GM18498 (cell line): ENCODE data around the gene LRP8.
A peak's percentile ranks its signal among the peaks of the same experiment; 100 is the strongest.

Experiments
- ATAC-seq: cut with Tn5 transposase; IDR thresholded peaks from one replicate; pipeline ENCODE4 v1.9.1; 2021; ENCODE audit warnings: mild to moderate bottlenecking, moderate library complexity; ENCODE audit not compliant: unreplicated experiment

The LRP8 gene

GRCh38 chr1:53361541-53361961, 33.7 kb upstream of the LRP8 start:
- no peak for ATAC-seq

DNA sequence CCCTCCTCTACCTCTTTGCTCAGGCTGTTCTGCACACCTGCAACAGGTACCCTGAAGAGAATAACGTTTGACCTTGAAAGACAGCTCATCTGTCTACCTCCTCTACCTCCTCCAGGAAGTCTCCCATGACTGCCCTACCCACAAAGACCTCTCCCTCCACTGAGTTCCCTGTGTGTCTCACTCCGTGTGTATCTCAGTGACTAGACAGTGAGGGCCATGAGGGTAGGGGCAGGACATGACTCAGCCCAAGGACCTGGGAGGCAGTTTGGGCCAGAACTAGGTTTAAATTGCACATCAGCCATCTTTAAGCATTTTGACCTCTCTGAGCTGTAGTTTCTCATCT, 32.0 kb upstream of the LRP8 start:
- no peak for ATAC-seq

- no peak for ATAC-seq
Measured at GRCh38 chr1:53359225-53359933, 31.5 kb upstream of the LRP8 start.

GRCh38 chr1:53356637-53357036, 28.8 kb upstream of the LRP8 start:
- ATAC-seq, result no peak

- no peak for ATAC-seq
Measured at GRCh38 chr1:53354119-53354518, 26.2 kb upstream of the LRP8 start.

- no peak for ATAC-seq
Measured at GRCh38 chr1:53352561-53352960, 24.7 kb upstream of the LRP8 start.

DNA sequence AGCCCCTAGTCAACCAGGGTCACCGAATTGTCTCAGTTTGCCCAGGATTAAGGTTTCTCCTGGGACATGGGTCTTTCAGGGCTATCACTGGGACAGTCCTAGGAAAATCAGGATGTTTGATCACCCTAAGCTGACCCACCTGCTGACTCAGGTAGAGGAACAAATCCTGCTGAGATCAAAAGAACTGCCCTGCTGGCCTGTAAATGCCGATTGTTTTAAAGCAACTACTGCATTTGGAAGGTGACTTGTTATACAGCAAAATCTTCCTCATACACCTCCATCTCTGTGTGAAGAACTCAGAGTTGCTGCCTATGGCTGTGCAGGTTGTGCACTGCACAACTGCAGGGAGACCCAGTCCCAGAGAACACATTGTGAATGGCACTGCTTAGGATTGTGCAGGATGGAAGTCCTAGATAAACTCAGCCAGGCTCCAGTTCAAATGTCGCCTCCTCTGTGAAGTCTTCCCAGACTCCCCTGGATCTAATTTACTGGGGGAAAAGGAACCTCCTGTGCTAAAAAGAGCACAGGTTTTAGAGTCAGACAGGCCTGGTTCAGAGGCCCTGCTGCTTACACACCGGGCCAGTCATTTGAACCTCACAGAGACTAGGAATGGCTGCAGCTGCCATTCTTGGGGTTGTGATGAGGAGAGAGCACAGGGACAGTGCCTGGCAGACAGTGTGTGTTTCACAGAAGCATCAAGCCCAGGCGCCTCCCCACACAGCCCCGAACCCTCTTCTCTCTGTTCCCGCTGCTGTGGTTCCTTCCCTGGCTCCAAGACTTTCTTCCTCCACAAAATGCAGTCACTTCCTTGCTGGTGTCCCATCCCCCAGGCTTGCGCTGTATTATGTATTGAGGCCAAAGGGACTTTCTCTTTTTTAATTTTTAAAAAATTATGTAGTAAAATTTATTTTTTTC, 23.2 kb upstream of the LRP8 start:
- ATAC-seq, result no peak

DNA sequence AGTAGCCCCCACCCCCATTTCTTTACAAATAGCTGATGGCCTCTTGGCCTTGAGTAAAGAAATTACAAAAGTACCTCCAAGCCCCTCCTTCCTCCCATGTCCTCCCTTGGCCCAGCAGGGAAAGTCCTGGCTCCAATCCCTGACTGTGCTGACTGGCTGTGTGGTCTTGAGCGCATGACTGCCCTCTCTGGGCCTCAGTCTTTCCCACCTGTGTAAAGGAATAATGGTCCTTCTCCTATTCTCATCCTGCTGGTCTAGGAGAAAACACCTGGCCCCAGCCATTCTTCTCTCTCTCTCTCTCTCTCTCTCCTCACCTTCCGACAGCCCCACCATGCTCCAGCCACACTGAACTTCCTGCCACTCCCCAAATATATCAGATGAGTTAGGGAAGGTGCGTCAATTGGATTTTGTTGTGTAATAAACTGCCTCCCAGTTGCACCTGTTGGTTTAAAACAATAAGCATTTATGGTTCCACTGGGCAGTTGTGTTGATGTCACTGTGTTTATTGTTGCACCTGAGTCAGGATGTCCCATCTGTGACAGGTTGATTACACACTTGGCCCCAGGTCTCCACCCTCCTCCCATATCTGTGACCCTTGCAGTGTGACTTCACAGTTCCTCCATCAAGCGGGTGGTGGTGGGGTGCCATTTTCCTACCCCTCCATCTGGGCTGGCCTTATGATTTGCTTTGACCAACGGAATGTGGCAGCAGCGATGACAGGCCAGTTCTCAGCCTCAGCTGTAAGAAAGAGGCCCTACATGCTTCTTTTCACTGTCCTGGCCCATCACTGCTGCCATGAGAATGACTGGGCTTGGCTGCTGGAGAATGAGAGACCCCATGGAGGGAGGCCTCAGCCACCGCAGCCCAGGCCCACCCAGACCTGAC, 22.3 kb upstream of the LRP8 start:
- ATAC-seq, result no peak

GRCh38 chr1:53349369-53349835, 21.5 kb upstream of the LRP8 start:
- no peak for ATAC-seq

GRCh38 chr1:53348486-53349368, 20.9 kb upstream of the LRP8 start:
- ATAC-seq, result no peak

GRCh38 chr1:53346814-53347176, 18.9 kb upstream of the LRP8 start:
- ATAC-seq, result no peak

- ATAC-seq, result no peak
Measured at GRCh38 chr1:53345996-53346813, 18.3 kb upstream of the LRP8 start.

- peak; percentile 79 for ATAC-seq
Measured at GRCh38 chr1:53344921-53345838, 17.3 kb upstream of the LRP8 start.

GRCh38 chr1:53343831-53344668, 16.2 kb upstream of the LRP8 start:
- no peak for ATAC-seq

- ATAC-seq, result no peak
Measured at GRCh38 chr1:53342735-53343470, 15.0 kb upstream of the LRP8 start.

DNA sequence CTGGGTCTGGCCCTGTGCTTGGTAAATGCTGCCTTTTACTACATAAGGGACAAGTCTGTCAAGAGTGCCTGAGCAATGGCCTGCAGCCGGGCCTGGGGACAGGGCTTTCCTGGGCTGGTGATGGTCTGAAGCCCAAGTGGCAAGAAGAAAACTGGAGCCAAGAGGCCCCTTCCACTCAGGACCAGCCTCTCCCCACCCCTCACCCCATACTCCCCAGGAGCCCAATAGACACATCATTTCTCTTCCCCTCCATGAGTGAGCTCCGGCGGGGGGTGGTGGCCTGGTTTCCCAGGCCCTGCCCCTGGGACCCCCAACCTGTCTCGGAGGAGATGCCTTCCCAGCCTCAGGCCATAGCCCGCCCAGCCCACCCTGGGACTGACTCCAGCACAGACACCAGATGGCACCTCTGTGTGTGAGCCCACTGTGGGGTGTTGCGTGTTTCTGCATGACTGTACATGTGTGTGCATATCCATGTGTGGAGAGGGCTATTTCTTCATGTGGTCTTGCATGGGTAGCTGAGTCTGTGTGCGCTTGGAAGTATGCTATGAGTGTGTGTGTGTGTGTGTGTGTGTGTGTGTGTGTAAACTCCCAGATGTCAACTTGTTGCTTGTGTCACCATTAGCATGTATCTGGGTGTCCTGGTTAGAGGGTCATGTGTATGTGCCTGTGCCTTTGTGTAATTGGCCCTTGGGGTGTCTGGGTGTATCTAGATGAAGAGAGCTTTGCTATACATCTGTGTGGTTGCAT, 14.3 kb upstream of the LRP8 start:
- no peak for ATAC-seq
